ENCODE data around the gene UBE2J2. TPM values are rescaled to one million over a fixed set of nuclear protein-coding genes. Genes with fewer than 3 reads are reported as not detected.

UBE2J2 gene
- total and polyA plus RNA-seq, 2 of the 13 experiments (the other 11 are each of a cell fraction or from before 2014, with no cell fraction given): 25.4 to 29.4 TPM

DNA sequence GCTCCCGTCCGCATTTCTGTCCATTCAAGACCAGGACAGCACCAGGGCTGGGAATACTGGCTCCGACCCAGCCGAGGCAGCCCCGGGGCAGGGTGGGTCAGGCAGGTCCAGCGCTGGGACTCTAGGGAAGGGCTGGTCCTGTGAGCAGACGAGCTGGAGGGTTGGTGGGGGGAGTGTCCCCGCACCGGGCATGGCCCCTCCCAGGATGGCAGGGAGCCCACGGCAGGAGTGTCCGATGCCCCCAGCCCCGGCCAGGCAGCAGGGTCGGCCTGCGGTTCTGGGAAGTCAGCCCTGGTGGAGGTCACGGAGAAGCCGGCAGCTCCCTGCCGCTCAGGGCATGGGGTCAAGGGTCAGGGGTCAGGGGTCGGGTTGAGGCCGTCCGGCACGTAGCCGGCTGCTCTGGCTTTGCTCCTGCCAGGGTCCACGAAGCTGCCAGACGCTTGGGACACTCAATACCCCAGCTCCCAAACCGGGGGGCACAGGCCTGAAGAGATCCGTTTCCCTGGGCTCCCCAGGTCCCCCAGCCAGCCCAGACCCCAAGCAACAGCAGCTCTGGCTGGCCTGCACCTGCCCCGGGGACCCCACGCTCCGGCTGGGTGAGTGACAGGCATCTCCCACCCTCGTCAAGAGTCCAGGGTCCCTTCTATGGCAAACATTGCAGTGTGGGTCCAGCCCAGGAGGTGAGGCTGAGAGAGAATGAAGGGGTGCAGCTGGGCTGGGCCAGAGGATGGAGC, 33.9 kb downstream of the UBE2J2 start (continued):
- TF ChIP-seq, protein P1, sequence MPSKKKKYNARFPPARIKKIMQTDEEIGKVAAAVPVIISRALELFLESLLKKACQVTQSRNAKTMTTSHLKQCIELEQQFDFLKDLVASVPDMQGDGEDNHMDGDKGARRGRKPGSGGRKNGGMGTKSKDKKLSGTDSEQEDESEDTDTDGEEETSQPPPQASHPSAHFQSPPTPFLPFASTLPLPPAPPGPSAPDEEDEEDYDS (CRISPR knock-in tag; IDR thresholded peaks at IDR 0.05): no peak; the same call in 1 of the 2 replicates
- TF ChIP-seq ISX (CRISPR knock-in tag; conservative IDR thresholded peaks at IDR 0.05): no peak
- TF ChIP-seq JDP2 (CRISPR knock-in tag; IDR thresholded peaks at IDR 0.05; ENCODE audit: borderline replicate concordance): no peak
- no peak; the same call in 1 of the 2 replicates for TF ChIP-seq ZNF546 (CRISPR knock-in tag; conservative IDR thresholded peaks at IDR 0.05)
- TF ChIP-seq ZNF354B (CRISPR knock-in tag; IDR thresholded peaks at IDR 0.05): no peak
- no peak for TF ChIP-seq IKZF4 (CRISPR knock-in tag; IDR thresholded peaks at IDR 0.05; ENCODE audit: borderline replicate concordance, low read depth, not compliant biosample characterization)
- peak; percentile 64; the same call in 1 of the 2 replicates for TF ChIP-seq ZNF709 (CRISPR knock-in tag; IDR thresholded peaks at IDR 0.05)
- TF ChIP-seq, protein P2, sequence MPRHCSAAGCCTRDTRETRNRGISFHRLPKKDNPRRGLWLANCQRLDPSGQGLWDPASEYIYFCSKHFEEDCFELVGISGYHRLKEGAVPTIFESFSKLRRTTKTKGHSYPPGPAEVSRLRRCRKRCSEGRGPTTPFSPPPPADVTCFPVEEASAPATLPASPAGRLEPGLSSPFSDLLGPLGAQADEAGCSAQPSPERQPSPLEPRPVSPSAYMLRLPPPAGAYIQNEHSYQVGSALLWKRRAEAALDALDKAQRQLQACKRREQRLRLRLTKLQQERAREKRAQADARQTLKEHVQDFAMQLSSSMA (CRISPR knock-in tag; IDR thresholded peaks at IDR 0.05): no peak
- TF ChIP-seq ZKSCAN1 (IDR thresholded peaks at IDR 0.05; ENCODE audit: low read length): no peak
- no peak for TF ChIP-seq HDAC6 (IDR thresholded peaks at IDR 0.05; ENCODE audit: low read depth, low read length)
- no peak for TF ChIP-seq NFE2L1 (CRISPR knock-in tag; IDR thresholded peaks at IDR 0.05; ENCODE audit: borderline replicate concordance)
- TF ChIP-seq TAF15 (IDR thresholded peaks at IDR 0.05; ENCODE audit: low read depth, low read length, poor library complexity, severe bottlenecking): no peak
- TF ChIP-seq, protein P3, sequence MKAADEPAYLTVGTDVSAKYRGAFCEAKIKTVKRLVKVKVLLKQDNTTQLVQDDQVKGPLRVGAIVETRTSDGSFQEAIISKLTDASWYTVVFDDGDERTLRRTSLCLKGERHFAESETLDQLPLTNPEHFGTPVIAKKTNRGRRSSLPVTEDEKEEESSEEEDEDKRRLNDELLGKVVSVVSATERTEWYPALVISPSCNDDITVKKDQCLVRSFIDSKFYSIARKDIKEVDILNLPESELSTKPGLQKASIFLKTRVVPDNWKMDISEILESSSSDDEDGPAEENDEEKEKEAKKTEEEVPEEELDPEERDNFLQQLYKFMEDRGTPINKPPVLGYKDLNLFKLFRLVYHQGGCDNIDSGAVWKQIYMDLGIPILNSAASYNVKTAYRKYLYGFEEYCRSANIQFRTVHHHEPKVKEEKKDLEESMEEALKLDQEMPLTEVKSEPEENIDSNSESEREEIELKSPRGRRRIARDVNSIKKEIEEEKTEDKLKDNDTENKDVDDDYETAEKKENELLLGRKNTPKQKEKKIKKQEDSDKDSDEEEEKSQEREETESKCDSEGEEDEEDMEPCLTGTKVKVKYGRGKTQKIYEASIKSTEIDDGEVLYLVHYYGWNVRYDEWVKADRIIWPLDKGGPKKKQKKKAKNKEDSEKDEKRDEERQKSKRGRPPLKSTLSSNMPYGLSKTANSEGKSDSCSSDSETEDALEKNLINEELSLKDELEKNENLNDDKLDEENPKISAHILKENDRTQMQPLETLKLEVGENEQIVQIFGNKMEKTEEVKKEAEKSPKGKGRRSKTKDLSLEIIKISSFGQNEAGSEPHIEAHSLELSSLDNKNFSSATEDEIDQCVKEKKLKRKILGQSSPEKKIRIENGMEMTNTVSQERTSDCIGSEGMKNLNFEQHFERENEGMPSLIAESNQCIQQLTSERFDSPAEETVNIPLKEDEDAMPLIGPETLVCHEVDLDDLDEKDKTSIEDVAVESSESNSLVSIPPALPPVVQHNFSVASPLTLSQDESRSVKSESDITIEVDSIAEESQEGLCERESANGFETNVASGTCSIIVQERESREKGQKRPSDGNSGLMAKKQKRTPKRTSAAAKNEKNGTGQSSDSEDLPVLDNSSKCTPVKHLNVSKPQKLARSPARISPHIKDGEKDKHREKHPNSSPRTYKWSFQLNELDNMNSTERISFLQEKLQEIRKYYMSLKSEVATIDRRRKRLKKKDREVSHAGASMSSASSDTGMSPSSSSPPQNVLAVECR (CRISPR knock-in tag; IDR thresholded peaks at IDR 0.05; ENCODE audit: borderline replicate concordance): peak; percentile 69
- TF ChIP-seq, protein P4, sequence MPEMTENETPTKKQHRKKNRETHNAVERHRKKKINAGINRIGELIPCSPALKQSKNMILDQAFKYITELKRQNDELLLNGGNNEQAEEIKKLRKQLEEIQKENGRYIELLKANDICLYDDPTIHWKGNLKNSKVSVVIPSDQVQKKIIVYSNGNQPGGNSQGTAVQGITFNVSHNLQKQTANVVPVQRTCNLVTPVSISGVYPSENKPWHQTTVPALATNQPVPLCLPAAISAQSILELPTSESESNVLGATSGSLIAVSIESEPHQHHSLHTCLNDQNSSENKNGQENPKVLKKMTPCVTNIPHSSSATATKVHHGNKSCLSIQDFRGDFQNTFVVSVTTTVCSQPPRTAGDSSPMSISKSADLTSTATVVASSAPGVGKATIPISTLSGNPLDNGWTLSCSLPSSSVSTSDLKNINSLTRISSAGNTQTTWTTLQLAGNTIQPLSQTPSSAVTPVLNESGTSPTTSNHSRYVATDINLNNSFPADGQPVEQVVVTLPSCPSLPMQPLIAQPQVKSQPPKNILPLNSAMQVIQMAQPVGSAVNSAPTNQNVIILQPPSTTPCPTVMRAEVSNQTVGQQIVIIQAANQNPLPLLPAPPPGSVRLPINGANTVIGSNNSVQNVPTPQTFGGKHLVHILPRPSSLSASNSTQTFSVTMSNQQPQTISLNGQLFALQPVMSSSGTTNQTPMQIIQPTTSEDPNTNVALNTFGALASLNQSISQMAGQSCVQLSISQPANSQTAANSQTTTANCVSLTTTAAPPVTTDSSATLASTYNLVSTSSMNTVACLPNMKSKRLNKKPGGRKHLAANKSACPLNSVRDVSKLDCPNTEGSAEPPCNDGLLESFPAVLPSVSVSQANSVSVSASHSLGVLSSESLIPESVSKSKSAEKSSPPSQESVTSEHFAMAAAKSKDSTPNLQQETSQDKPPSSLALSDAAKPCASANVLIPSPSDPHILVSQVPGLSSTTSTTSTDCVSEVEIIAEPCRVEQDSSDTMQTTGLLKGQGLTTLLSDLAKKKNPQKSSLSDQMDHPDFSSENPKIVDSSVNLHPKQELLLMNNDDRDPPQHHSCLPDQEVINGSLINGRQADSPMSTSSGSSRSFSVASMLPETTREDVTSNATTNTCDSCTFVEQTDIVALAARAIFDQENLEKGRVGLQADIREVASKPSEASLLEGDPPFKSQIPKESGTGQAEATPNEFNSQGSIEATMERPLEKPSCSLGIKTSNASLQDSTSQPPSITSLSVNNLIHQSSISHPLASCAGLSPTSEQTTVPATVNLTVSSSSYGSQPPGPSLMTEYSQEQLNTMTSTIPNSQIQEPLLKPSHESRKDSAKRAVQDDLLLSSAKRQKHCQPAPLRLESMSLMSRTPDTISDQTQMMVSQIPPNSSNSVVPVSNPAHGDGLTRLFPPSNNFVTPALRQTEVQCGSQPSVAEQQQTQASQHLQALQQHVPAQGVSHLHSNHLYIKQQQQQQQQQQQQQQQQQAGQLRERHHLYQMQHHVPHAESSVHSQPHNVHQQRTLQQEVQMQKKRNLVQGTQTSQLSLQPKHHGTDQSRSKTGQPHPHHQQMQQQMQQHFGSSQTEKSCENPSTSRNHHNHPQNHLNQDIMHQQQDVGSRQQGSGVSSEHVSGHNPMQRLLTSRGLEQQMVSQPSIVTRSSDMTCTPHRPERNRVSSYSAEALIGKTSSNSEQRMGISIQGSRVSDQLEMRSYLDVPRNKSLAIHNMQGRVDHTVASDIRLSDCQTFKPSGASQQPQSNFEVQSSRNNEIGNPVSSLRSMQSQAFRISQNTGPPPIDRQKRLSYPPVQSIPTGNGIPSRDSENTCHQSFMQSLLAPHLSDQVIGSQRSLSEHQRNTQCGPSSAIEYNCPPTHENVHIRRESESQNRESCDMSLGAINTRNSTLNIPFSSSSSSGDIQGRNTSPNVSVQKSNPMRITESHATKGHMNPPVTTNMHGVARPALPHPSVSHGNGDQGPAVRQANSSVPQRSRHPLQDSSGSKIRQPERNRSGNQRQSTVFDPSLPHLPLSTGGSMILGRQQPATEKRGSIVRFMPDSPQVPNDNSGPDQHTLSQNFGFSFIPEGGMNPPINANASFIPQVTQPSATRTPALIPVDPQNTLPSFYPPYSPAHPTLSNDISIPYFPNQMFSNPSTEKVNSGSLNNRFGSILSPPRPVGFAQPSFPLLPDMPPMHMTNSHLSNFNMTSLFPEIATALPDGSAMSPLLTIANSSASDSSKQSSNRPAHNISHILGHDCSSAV (CRISPR knock-in tag; IDR thresholded peaks at IDR 0.05; ENCODE audit: borderline replicate concordance): no peak
- no peak for TF ChIP-seq PCBP2 (optimal IDR thresholded peaks at IDR 0.05; ENCODE audit: low read depth, low read length, poor library complexity, severe bottlenecking)

Measured in HepG2 (cell line).